Endothelial cell of umbilical vein (primary cell): ENCODE measurements around the gene NCOA6. TPM values are rescaled to one million over a fixed set of nuclear protein-coding genes. Genes with fewer than 3 reads are reported as not detected.
"Not testable (repeated sequence)": the region's sequence is repeated elsewhere in the genome, so short reads cannot be mapped to it uniquely, and the experiment has no call there.

Experiments used
- BruUV-seq: library from RNA; stranded (reverse); fragments of 400-500 nt; replicated peaks from 2 replicates; lab custom pipeline; 2021; lab: Mats Ljungman, UMichigan
- CTCF ChIA-PET: fragments of 300-600, 350-600 bp; sonication (Branson Sonifier 250); formaldehyde crosslinking; loops from one replicate; lab custom pipeline; 2021; ENCODE audit warnings: antibody characterized with exemption, inconsistent platforms; lab: Charles Lee
- POLR2A ChIA-PET: fragments of 300-600, 350-600 bp; sonication (Branson Sonifier 250); formaldehyde crosslinking; loops from one replicate; lab custom pipeline; 2021; ENCODE audit warnings: antibody characterized with exemption, inconsistent platforms; lab: Charles Lee
- DNase-seq: peaks from one replicate; pipeline ENCODE4 v3.0.0-alpha.2; 2011; ENCODE audit warnings: low read depth, low spot score
- FAIRE-seq: peaks from 2 replicates; lab custom pipeline; 2011; peaks lifted over from hg19 to GRCh38; lab: Jason Lieb, UNC
- H2AFZ ChIP-seq: 2 replicates; pipeline ENCODE4 v1.6.0; 2012; ENCODE audit warnings: low read depth, low read length, control low read depth, inconsistent platforms
- H3K27ac ChIP-seq: 2 replicates; pipeline ENCODE4 v1.5.1; 2011; ENCODE audit warnings: low read depth, mild to moderate bottlenecking, control low read depth, low read length, moderate library complexity; ENCODE audit not compliant: insufficient read depth
- H3K27me3 ChIP-seq, 2 experiments: 2 replicates each; pipeline versions ENCODE4 v1.6.0 to v1.6.1; 2011; ENCODE audit warnings: low read length in 2 of 2, mixed read lengths in 1 of 2; ENCODE audit not compliant: control insufficient read depth in 2 of 2, insufficient read depth in 2 of 2
- H3K36me3 ChIP-seq, 2 experiments: 2 replicates in 1 of 2; 3 replicates in 1 of 2; pipeline ENCODE4 v1.5.1; 2011; ENCODE audit warnings: low read length in 2 of 2, mild to moderate bottlenecking in 1 of 2, moderate library complexity in 1 of 2; ENCODE audit not compliant: control insufficient read depth in 2 of 2, insufficient read depth in 2 of 2; ENCODE audit errors: extremely low read depth in 1 of 2
- H3K4me1 ChIP-seq: 3 replicates; pipeline ENCODE4 v1.5.1; 2011; ENCODE audit warnings: mild to moderate bottlenecking, low read length; ENCODE audit not compliant: control insufficient read depth, insufficient read depth; ENCODE audit errors: extremely low read depth
- H3K4me2 ChIP-seq: 2 replicates; pipeline ENCODE4 v1.6.1; 2011; ENCODE audit warnings: low read length, control low read depth, mixed read lengths; ENCODE audit not compliant: insufficient read depth
- H3K4me3 ChIP-seq, 3 experiments: fragments of 200-600 bp in 1 of 3; sonication (generic), shearing (Covaris generic) in 1 of 3; replicated peaks in 1 of 3; 2 replicates each; pipeline ENCODE4 v1.5.1; 2011 to 2016; ENCODE audit warnings: control low read depth in 3 of 3, low read length in 3 of 3, mild to moderate bottlenecking in 2 of 3, inconsistent platforms in 1 of 3, low read depth in 1 of 3, moderate library complexity in 1 of 3; ENCODE audit not compliant: insufficient read depth in 1 of 3
- H3K79me2 ChIP-seq: 2 replicates; pipeline ENCODE4 v1.6.0; 2012; ENCODE audit warnings: low read length, inconsistent platforms; ENCODE audit not compliant: control insufficient read depth, insufficient read depth
- H3K9ac ChIP-seq: replicated peaks from 2 replicates; pipeline ENCODE3; 2011; ENCODE audit warnings: low read length, control low read depth; ENCODE audit not compliant: insufficient read depth; ENCODE audit errors: extremely low read depth
- H3K9me1 ChIP-seq: replicated peaks from 3 replicates; pipeline ENCODE4 v1.6.0; 2011; ENCODE audit warnings: mild to moderate bottlenecking, low read length; ENCODE audit not compliant: control insufficient read depth, insufficient read depth; ENCODE audit errors: extremely low read depth
- H3K9me3 ChIP-seq: replicated peaks from 2 replicates; pipeline ENCODE4 v1.5.1; 2012; ENCODE audit warnings: low read length, inconsistent platforms; ENCODE audit not compliant: control insufficient read depth, insufficient read depth
- H4K20me1 ChIP-seq: replicated peaks from 2 replicates; pipeline ENCODE3; 2011; ENCODE audit warnings: mild to moderate bottlenecking, low read length; ENCODE audit not compliant: control insufficient read depth, insufficient read depth; ENCODE audit errors: extremely low read depth
- CTCF ChIP-seq, 2 donors: IDR thresholded peaks; 1 replicate in 1 of 2; 2 replicates in 1 of 2; pipeline ENCODE4 v1.5.1; 2011; ENCODE audit warnings: low read length in 2 of 2, mild to moderate bottlenecking in 2 of 2, moderate library complexity in 2 of 2, control low read depth in 1 of 2, inconsistent platforms in 1 of 2, low read depth in 1 of 2; ENCODE audit not compliant: insufficient read depth in 1 of 2; ENCODE audit errors: extremely low read depth in 1 of 2
- EZH2 ChIP-seq: IDR thresholded peaks from 2 replicates; pipeline ENCODE4 v1.6.1; 2012; ENCODE audit warnings: borderline replicate concordance, low read depth, mild to moderate bottlenecking, moderate library complexity, low read length, inconsistent platforms; ENCODE audit not compliant: severe bottlenecking
- FOS ChIP-seq: IDR thresholded peaks from 2 replicates; pipeline ENCODE4 v1.6.1; 2011; ENCODE audit warnings: mild to moderate bottlenecking, low read length, moderate library complexity, borderline replicate concordance; ENCODE audit not compliant: insufficient read depth
- GATA2 ChIP-seq: IDR thresholded peaks from 2 replicates; pipeline ENCODE4 v1.7.0; 2011; ENCODE audit warnings: low read depth, mild to moderate bottlenecking, moderate library complexity, mixed read lengths, low read length; ENCODE audit not compliant: insufficient read length, insufficient read depth
- JUN ChIP-seq: IDR thresholded peaks from 2 replicates; pipeline ENCODE4 v1.6.1; 2011; ENCODE audit warnings: borderline replicate concordance, low read depth; ENCODE audit not compliant: insufficient read length, insufficient read depth
- MAX ChIP-seq: IDR thresholded peaks from 2 replicates; pipeline ENCODE4 v1.6.1; 2011; ENCODE audit not compliant: insufficient read depth, insufficient read length
- MYC ChIP-seq: IDR thresholded peaks from one replicate; pipeline ENCODE4 v1.6.1; 2011; ENCODE audit warnings: mild to moderate bottlenecking, low read depth, low read length
- POLR2A ChIP-seq: IDR thresholded peaks from 2 replicates; pipeline ENCODE4 v1.6.1; 2012; ENCODE audit warnings: low read depth, mild to moderate bottlenecking, control low read depth, low read length
- POLR2AphosphoS5 ChIP-seq: IDR thresholded peaks from 2 replicates; pipeline ENCODE4 v1.6.1; 2012; ENCODE audit warnings: low read depth, mild to moderate bottlenecking, control low read depth, low read length, moderate library complexity; ENCODE audit not compliant: insufficient read depth
- dilution Hi-C: fragments of 300-500 bp; cut with MboI; formaldehyde crosslinking; loops from one replicate; pipeline ENCODE4 v1.15.0; 2019; ENCODE audit warnings: low sequenced_read_pairs; ENCODE audit not compliant: extremely low pct_ligation_motif_present
- intact Hi-C: fragments of 100-400 bp; cut with micrococcal nuclease; formaldehyde crosslinking; loops from one replicate; pipeline ENCODE4 v1.10.0; 2022
- polyA plus RNA-seq, 4 experiments: library from polyadenylated mRNA; depleted of rRNA in 3 of 4; stranded (reverse) in 3 of 4; unstranded in 1 of 4; fragments of >200 nt; gene quantifications; 2 replicates each; pipeline versions ENCODE4 v1.2.1 to v1.2.3, GENCODE V29; 2011 to 2012; ENCODE audit warnings: missing spikeins in 1 of 4
- total RNA-seq: library from RNA; stranded (reverse); gene quantifications from 2 replicates; pipeline ENCODE4 v1.2.3, GENCODE V29; 2021

Gene NCOA6
- total and polyA plus RNA-seq, 2 donors (not counting 3 experiments of a cell fraction or from before 2014, with no cell fraction given), result 16.9 to 26.7 TPM

- no peak overlapping the region for H3K4me3 ChIP-seq
- DNase-seq (no peak), FAIRE-seq (no peak)
- peaks cover 51% of the 10 kb centered on the region for H3K79me2 ChIP-seq
- H3K27me3 ChIP-seq, result no peaks in the 10 kb centered on the region
- no peak overlapping the region for H2AFZ ChIP-seq
- H3K4me2 ChIP-seq, result no peak overlapping the region
- no peak overlapping the region for H3K9ac ChIP-seq
- H3K36me3 ChIP-seq, result no peaks in the 10 kb centered on the region
- no peak for TF ChIP-seq FOS
- TF ChIP-seq EZH2, result no peak
- no peak for TF ChIP-seq CTCF (IDR thresholded peaks at IDR 0.05; ENCODE audit: extremely low read depth in 1 of 2, insufficient read depth in 1 of 2, low read depth in 1 of 2, low read length in 2 of 2)
- TF ChIP-seq MYC, result no peak
- no peak for TF ChIP-seq POLR2A
- TF ChIP-seq MAX, result no peak
- no peak for TF ChIP-seq JUN
- TF ChIP-seq POLR2AphosphoS5, result no peak
- no peak for TF ChIP-seq GATA2
- H3K9me3 ChIP-seq, result no peaks in the 10 kb centered on the region
- no peak overlapping the region for H3K27ac ChIP-seq
- dilution Hi-C loops (no loop called here), intact Hi-C loops (no loop called here)
- H4K20me1 ChIP-seq, result peaks cover 5% of the 10 kb centered on the region
- BruUV-seq, result no TSS peak
- ChIA-PET POLR2A (no interaction called here), CTCF (no interaction called here)
- H3K9me1 ChIP-seq, result no peaks in the 10 kb centered on the region
- H3K4me1 ChIP-seq, result no peaks in the 10 kb centered on the region
These were observed 16.9 kb downstream of the NCOA6 start for GRCh38 chr20:34808583-34808982.

GRCh38 chr20:34807944-34808465, 17.4 kb downstream of the NCOA6 start:
- POLR2A ChIA-PET, H2AFZ ChIP-seq, H3K9me3 ChIP-seq, CTCF ChIA-PET, H3K9me1 ChIP-seq, intact Hi-C loops, BruUV-seq, H3K4me1 ChIP-seq, H3K4me3 ChIP-seq, H4K20me1 ChIP-seq, FAIRE-seq, dilution Hi-C loops, H3K4me2 ChIP-seq, H3K27me3 ChIP-seq, H3K27ac ChIP-seq, DNase-seq, H3K9ac ChIP-seq, H3K36me3 ChIP-seq: not testable (repeated sequence)
- H3K79me2 ChIP-seq, result peaks cover 50% of the 10 kb centered on the region
